Body of pancreas (tissue), 4 donors: Measurements from ENCODE around the gene ERICH4.

Experiments used
- POLR2A ChIP-seq, 3 donors: fragments of 450-650 bp; IDR thresholded peaks; one replicate each; pipeline ENCODE4 v1.6.1; 2016; ENCODE audit warnings: antibody characterized with exemption in 3 of 3, mild to moderate bottlenecking in 2 of 3
- TF ChIP-seq, protein P1 (sequence below), 7 experiments: fragments of 450-650 bp in 4 of 7; fragments of 200-600 bp in 3 of 7; sonication (generic) in 3 of 7; IDR thresholded peaks; one replicate each; pipeline ENCODE4 v1.5.1; 2016 to 2019; ENCODE audit warnings: antibody characterized with exemption in 7 of 7

DNA sequence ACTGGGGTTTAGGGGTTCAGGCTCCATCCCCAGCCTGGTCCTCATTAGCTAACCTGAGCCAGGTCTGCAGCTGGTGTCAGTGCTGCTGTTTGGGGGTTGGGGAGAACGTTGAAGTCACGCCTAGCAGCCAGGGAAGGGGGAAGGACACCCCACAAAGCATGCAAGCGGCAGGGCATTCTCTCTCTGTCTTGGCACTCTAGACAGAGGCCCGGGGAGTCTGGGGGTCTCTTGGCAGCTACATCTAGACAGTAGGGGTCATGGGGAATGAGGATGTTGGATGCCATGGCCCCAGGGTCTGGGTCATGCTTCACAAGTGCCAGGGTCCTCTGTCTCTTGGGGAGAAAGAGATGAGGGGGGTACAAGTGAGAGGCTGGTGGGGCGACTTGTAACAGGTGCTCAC is 2.6 kb downstream of the ERICH4 start:
- TF ChIP-seq, protein P1, sequence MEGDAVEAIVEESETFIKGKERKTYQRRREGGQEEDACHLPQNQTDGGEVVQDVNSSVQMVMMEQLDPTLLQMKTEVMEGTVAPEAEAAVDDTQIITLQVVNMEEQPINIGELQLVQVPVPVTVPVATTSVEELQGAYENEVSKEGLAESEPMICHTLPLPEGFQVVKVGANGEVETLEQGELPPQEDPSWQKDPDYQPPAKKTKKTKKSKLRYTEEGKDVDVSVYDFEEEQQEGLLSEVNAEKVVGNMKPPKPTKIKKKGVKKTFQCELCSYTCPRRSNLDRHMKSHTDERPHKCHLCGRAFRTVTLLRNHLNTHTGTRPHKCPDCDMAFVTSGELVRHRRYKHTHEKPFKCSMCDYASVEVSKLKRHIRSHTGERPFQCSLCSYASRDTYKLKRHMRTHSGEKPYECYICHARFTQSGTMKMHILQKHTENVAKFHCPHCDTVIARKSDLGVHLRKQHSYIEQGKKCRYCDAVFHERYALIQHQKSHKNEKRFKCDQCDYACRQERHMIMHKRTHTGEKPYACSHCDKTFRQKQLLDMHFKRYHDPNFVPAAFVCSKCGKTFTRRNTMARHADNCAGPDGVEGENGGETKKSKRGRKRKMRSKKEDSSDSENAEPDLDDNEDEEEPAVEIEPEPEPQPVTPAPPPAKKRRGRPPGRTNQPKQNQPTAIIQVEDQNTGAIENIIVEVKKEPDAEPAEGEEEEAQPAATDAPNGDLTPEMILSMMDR (IDR thresholded peaks at IDR 0.05) = no peak
- TF ChIP-seq POLR2A (IDR thresholded peaks at IDR 0.05) = no peak
